ENCODE data around the gene TOP1.
A peak's percentile ranks its signal among the peaks of the same experiment; 100 is the strongest.

Gene TOP1

DNA sequence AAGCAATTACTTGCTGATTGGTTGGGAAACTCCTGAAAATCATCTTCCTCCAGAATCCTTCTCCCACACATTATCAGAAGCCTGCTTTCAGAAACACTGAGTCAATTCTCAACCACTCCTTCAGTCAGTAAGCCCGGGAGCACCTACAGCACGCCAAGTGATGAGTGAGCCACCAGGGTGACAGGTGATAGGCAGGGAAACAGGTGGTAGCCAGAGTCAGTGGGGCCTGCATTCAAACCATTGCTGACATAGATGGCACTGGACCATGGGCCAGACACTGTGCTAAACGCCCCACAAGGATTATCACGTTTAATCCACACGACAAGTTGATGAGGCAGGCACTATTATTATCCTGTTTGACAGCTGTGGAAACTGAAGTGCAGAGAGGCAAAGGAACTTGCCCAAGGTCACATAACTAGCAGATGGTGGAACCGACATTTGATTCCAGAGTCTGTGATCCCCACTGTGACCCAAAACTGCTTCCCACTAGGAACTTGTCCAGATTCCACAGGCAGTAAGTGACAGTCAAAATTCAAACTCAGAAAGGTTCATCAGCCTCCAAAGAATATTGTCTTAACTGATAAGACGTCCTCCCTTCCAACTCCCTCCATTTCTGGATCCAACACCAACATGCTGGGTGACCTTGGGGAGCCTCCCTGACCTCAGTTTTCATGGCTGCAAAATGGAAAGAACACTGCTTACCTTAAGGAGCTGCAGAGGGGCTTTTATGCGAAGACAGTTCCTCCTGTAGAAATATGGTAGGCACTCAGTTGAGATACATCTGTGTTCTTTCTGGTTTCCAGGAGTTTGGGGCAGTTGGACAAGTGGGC is 23.9 kb upstream of the TOP1 start:
- no peak for DNase-seq

DNA sequence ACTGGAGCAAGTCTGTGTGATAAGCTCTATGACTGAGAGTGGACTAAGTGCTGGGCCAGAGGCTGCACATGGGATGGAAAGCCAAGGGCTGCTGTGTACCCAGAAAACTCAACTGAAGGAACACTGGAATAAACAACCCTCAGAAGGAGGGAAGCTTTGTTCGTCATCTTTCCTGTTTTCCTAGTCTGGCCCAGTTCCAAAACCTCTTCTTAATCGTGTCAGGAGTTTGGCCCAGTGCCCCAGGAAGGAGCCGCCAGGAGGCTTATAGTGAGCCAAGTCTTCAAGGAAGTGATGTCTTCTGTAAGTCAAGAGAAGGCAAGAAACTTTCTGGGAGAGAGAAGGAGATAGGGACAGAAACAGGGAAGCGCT is 23.3 kb upstream of the TOP1 start:
- peak; percentile 91 for DNase-seq

GRCh38 chr20:41006126-41006935 is 22.3 kb upstream of the TOP1 start:
- DNase-seq, result no peak

GRCh38 chr20:41006936-41007474 is 21.6 kb upstream of the TOP1 start:
- no peak for DNase-seq

GRCh38 chr20:41007481-41007880 is 21.1 kb upstream of the TOP1 start:
- DNase-seq, result no peak

DNA sequence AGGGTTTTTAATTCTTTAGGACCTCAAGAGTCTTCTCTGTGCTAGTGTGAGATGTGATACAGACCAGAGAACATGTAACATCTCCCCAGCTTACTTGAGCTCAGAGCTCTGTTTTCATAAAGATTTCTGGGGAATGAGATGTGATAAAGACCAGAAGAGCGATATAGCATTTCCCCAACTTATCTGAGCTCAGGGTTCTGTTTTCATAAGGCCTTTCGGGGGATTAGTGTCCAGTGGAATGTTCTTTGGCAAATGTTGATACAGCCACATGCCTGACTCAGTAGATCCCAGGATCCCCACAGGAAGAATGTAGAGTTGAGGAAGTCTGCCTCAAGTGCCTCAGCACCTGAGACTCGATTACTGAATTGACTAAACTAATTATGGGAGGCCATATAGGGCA is 18.7 kb upstream of the TOP1 start:
- DNase-seq, result peak; percentile 82

DNA sequence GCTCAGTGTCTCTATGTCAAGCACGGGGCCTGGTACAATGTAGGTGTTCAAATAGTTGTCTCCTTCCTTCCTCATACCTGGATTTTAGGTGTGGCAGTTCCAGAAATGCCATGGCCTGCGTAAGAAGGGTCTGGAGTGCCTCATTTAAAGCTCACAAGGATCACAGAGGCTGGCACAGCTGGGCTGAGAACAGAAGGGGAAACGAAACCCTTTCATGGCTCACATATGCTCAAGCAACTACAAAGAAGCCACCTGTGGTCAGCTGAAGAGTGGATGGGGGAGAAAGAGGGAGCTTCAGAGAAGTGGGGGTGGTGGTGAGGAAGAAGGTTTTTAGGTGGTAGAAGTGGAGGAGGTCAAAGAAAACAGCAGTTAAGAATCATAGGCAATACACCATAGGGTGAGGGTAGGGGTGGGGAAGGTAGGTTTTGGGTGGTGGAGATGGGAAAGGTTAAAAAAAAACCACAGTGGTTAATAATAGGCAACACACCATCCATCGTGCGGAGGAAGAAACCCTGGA is 17.0 kb upstream of the TOP1 start:
- no peak for DNase-seq

- no peak for DNase-seq
These were observed 14.0 kb upstream of the TOP1 start for GRCh38 chr20:41014561-41015088.

DNA sequence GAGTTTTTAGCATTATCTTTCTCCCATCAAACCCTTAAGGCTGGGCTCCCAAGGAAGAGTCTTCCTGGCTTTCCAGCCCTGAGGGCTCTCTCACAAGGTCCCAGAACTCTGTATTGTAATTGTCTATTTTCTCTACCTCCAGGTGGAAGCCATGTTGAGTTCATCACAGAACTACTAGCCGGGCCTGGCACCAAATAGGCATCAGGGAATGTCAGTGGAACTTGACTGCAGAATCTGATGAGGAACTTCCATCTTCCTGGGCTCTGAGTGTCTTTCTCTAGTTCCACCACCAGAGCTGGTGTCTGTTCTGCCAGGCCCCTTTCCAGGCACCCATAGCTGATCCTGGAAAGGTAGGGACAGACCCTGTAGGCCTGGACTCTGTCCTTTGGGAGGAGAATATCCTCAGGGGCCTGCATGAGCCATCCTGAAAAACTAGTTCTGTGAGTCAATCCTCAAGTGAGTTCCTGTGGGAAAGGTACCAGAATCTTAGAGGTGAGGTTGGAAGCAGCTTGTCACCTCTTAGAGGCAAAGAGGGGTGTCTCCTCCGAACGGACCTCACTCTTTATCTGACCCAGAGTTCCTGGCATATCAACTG is 11.1 kb upstream of the TOP1 start:
- no peak for DNase-seq

DNA sequence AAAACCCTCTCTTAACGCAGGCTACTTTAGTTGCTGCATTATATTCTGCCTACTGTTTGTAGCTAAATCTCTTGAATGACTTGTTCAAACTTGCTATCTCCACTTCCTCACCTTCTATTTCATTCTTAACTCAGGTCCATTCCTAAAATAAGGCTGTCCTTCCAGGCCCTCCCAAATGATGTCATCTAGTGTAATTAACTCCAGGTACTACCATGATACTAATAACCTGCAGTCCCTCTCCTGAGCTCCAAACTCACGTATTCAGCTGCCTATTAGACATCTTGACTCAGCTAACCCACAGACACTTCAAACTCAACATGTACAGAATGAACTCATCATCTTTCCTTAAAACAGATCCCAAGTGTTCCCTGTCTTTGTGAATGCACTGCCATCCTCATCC is 10.5 kb upstream of the TOP1 start:
- DNase-seq, result no peak

DNA sequence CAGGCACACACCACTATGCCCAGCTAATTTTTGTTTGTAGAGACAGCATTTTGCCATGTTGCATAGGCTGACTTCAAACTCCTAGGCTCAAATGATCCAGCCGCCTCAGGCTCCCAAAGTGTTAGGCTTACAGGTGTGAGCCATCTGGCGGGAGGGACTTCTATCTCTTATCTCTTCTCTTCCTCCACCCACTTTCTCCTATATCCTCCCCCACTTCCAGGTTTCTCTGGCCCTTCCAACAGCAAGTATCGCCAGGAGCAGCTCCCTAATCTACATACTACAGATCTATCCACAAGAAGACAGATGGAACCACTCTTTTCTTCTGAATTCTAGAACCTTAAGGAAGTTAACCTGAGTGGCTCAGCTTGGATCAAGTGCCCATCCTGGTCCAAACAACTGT is 5.1 kb upstream of the TOP1 start:
- DNase-seq, result no peak

DNA sequence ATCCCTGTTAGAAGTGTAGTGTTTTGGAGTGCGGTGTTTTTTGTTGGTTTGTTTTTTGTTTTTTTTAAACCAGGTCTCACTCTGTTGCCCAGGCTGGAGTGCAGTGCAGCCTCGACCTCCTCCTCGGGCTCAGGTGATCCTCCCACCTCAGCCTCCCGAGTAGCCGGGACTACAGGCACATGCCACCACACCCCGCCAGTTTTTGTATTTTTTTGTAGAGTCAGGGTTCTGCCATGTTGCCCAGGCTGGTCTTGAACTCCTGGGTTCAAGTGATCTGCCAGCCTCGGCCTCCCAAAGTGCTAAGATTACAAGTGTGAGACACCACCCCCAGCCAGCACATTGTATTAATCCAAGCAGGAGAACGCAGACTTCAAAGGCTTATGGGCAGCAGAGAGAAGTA is 1.3 kb upstream of the TOP1 start:
- DNase-seq, result no peak

DNA sequence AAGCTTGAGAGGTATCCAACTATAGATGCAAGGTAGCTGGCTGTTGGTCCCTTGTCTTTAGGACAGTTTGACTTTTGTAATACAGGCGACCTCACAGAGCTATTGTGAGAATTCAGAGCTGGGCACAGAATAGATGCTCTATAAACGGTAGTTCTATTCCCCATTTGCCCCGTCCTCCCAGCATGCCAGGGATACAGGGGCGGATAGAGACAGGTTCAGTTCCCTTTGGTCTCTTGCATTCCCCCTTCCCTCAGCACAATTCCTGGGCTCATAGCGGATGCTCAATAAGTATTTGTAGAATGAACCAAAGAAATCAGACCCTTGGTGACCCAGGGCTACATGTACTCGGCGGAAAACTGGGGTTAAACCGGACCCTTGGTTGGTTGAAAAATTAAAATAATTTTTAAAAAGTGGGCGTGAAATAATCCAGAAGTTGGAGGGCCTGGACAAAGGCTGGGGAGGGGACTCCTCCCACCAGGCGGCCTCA is 707 bp upstream of the TOP1 start:
- no peak for DNase-seq

DNA sequence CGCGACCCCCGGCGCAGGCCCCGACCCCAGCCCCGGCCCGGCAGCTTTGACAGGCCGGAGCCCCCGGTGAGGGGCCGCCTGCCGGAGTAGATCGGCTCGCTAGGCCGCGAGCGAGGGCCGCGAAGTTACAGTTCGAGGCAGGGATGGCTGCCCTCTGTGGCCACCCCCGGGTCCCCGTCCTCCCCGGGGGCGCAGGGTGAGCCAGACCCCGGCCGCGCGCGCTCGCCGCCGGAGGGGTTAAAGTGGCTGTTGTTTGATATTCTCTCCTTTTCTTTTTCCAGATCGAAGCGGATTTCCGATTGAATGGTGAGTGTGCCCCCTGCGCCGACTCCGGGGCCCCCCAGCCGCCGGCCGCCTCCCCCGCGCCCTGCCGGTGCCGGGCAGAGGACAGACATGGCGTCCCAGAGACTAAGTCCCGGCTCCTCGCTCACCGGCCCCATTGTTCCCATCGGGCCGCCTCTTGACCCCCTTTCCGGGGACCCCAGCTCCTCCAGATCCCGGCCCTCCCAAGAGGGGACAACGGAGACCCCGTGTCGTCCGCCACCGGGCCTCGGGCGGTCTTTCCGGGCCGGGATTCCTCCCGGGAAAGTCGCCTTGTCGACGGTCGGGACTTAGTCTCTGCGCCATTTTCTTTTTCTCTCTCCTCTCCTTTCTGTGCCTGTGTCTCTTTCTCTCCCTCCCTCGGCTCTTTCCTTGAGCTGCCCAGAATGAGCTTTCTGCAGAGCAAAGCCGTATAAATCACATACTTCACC is 704 bp downstream of the TOP1 start:
- DNase-seq, result peak; percentile 33

DNA sequence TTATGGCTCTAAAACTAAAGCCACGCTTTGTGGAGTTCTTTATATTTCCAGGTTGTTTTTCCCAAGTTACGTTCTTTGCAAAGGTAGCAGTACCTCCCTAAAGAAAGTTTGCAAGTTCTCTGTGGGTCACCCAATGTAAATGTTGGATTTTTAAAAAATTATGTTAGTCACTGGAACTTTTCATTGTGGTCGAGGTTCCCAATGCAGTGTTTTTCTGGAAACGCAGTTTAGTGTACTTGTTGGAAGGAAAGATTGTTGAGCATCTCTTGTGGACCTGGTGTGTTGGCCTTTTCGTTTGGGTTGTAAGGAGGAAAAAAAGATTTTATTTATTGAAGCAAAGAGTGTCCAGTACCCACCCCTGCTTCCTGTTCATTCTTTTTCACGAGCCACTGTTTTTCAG is 1.4 kb downstream of the TOP1 start:
- no peak for DNase-seq

GRCh38 chr20:41030531-41031242 is 2.1 kb downstream of the TOP1 start:
- no peak for DNase-seq

DNA sequence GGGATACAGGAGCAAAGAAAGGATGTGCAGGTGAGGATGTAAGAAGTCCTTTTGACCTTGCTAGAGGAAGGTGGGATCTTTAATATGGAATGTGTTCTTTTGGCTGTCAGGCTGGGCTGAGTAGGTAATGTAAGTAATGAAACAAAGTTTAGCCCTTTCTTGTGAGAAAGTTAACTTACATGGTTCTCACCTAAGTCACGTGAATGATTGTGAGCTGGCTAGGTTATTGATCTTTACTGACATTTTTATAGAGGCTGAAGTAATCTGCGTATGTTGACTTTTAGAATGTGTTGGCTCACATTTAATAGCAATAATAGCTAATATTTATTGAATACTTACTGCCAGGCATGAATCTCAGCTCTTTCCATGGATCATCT is 2.6 kb downstream of the TOP1 start:
- DNase-seq, result no peak

DNA sequence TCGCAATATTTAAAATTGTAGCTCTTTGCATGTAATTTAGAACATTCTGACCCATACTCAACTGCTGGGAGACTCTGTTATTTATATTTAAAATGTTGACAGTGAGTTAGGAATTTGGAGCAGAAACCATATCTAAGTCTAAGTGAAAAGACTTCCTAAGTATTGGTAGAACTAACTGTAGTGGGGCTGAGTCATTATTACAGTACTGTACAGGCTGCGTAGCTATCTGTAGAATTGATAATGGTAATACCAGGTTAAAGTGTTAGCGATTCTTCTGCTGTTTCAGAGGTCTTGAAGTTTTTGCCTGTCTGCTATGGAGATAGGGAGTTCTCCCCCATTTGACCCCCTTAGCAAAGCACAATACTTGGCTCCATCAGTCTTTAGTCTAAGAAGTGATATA is 3.6 kb downstream of the TOP1 start:
- peak; percentile 16 for DNase-seq

- no peak for DNase-seq
These were observed 5.6 kb downstream of the TOP1 start for GRCh38 chr20:41034239-41034638.

- DNase-seq, result no peak
These were observed 6.6 kb downstream of the TOP1 start for GRCh38 chr20:41035207-41035606.

GRCh38 chr20:41037179-41037578 is 8.6 kb downstream of the TOP1 start:
- DNase-seq, result no peak

Measured in fibroblast of skin of back (primary cell).